ENCODE results near the gene OR51E2.

DNA sequence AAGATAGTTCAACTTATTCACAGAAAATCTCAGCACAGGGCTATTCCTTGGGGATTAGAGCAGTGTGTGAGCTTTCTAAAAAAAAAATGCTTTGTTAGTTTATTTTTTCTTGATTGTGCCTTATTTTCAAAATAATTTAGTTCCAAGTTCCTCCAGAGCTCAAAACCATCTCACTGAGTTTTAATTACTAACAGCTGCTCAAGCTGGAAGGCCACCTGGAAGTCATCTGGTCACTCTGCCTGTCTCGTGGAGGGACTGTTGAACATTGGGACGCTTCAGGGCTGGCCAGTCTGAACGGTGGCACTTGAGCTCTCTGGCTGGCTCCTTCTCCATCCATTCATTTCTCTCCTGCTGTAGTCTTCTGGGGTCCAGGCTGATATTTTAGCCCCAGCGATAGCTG is 49.9 kb downstream of the OR51E2 start:
- no peak for TF ChIP-seq POLR2A (IDR thresholded peaks at IDR 0.05)
- TF ChIP-seq, protein P1, sequence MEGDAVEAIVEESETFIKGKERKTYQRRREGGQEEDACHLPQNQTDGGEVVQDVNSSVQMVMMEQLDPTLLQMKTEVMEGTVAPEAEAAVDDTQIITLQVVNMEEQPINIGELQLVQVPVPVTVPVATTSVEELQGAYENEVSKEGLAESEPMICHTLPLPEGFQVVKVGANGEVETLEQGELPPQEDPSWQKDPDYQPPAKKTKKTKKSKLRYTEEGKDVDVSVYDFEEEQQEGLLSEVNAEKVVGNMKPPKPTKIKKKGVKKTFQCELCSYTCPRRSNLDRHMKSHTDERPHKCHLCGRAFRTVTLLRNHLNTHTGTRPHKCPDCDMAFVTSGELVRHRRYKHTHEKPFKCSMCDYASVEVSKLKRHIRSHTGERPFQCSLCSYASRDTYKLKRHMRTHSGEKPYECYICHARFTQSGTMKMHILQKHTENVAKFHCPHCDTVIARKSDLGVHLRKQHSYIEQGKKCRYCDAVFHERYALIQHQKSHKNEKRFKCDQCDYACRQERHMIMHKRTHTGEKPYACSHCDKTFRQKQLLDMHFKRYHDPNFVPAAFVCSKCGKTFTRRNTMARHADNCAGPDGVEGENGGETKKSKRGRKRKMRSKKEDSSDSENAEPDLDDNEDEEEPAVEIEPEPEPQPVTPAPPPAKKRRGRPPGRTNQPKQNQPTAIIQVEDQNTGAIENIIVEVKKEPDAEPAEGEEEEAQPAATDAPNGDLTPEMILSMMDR (IDR thresholded peaks at IDR 0.05): no peak

Measured in breast epithelium (tissue), 3 donors.